ENCODE data around the gene UQCC2.

The UQCC2 gene

GRCh38 chr6:33725891-33726673 is 14.6 kb upstream of the UQCC2 start:
- DNase-seq (ENCODE audit: low spot score), result no peak
- FAIRE-seq, result no peak

DNA sequence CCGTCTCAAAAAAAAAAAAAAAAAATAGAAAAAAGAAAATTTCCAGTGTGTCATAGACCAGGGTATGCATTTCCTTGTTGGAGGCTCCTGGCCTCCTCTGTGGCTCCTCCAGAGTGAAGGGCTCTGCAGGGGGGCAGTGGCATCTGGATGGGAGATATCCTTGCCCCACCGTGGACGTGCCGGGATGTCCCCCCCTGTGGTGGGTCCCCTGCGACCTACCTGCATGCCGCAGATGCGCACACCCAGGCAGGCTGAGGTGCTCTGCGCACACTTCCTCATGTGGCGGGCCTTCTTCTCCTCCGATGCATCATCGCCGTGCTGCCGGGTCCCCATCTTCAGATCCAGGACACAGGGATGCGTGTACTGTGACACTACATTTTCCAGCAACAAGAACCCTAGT is 13.7 kb upstream of the UQCC2 start:
- no peak for DNase-seq (ENCODE audit: low spot score)
- FAIRE-seq, result no peak

DNA sequence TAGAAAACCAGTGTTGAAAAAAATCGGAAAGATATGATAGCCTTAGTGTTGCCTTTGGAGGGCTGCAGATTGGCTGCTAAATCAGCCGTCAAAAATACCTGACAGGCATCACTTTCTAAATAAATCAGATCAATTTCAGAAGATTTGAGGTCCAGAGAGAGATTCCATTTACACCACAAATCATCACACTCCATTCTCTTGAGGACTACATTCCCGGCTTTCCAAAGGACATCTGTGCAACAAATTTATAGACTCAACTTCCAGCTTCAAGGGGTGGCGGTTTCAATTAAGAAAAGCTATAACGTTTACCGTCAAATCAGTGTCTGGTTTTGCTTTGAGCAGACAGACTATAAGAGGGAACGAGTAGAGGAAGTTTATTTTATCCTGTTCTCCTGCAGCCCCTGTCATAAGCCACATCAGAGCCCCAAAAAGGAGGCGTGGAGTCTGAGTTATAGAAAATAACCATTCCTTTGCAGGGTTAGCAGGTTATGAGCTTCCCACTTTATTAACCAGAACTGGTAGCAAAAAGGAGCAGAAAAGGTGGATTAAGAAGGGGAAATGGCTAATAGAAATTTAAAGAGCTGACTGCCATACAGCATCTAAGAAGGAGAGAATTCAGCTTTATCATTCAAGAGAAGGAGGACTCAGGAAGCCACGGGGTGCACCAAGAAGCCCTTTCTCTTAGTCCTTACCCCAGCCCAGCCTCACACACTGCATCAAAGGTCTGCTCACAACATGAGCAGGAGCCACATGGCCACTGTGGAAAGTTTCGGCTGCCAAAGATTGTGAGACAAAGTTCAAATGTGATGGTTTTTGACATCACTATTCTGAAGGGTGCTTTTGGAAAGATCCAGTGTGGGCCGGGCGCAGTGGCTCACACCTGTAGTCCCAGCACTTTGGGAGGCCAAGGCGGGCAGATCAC is 12.9 kb upstream of the UQCC2 start:
- FAIRE-seq (no peak), DNase-seq (ENCODE audit: low spot score) (no peak)

- FAIRE-seq, result no peak
- DNase-seq (ENCODE audit: low spot score), result no peak
These were observed 12.0 kb upstream of the UQCC2 start for GRCh38 chr6:33723371-33724085.

DNA sequence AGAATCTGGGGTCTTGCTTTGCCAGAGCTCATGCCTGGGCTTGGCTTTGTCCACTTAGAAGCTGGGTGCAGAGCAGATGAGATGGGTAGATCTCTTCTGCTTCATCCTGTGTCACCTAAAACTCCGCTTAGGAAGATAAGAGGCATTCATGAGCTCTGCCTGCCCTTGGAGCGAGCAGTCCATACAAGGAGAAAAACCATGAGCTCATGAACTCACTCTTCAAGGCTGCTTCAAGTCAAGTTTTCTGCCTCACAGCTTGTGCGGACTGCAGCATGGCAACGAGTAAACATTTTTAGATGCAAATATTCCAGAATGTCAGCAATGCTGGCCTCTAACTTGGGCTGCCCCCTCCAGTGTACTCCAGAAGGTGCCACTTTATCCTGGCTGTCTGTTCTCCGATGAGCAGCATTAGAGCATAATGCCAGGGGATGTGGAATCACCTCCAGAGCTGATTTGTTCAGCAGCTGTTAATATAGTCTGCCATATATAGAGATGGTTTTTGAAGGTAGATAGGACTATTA is 10.7 kb upstream of the UQCC2 start:
- DNase-seq (ENCODE audit: low spot score) (no peak), FAIRE-seq (no peak)

GRCh38 chr6:33721508-33721907 is 10.0 kb upstream of the UQCC2 start:
- DNase-seq (ENCODE audit: low spot score) (no peak), FAIRE-seq (no peak)

DNA sequence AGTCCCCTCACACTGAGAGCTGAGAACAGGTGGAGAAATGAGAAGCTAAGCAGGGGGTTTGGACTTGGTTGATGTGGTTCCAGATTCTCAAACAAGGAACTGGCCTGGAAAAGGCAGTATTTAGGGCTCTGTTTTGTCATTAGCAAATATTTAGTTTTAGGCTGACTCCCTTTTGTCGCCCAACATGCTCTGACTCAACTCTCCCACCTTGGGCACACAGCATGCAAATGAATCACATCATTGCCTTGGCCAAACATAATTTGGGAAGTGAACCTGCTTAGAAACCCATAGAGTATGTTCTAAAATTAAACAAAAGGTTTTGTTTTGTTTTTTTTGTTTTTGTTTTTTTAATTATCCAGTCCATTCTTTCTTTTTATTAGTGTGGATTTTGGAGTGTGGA is 9.5 kb upstream of the UQCC2 start:
- DNase-seq (ENCODE audit: low spot score) (no peak), FAIRE-seq (no peak)

DNA sequence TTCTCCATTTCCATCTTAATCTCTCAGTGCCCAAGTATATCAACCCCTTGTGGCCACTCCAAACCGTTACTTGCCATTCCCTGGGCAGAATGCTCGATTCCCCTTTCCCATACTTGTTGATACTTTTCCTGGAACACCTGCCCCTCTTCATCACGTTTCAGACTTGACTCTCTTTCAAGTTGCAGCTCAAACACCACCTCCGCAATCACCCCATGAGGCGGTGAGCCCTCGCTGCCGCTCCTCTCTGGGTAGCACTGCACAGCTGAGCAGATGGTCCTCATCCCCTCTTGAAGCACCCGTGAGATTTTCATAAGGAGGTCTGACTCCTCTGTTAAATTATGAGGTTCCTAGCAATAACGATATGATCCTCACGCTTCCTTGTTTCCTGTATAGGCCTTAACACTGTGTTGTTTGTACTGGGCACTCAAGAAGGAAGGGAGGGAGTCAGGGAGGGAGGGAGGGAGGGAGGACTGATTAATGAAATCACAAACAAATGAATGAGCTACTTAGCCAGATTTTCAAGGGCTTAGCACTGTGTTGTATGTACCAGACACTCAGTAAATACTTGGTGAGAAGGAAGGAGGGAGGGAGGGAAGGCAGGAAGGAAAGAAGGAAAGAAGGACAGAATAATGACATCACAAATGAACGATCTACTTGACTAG is 8.0 kb upstream of the UQCC2 start:
- FAIRE-seq, result no peak

GRCh38 chr6:33718713-33719112 is 7.2 kb upstream of the UQCC2 start:
- DNase-seq (ENCODE audit: low spot score), result no peak
- FAIRE-seq, result no peak

More for the DNA sequence above, 8.0 kb upstream of the UQCC2 start:
- DNase-seq (ENCODE audit: low spot score), result no peak

- FAIRE-seq (no peak), DNase-seq (ENCODE audit: low spot score) (no peak)
These were observed 6.5 kb upstream of the UQCC2 start for GRCh38 chr6:33717934-33718455.

DNA sequence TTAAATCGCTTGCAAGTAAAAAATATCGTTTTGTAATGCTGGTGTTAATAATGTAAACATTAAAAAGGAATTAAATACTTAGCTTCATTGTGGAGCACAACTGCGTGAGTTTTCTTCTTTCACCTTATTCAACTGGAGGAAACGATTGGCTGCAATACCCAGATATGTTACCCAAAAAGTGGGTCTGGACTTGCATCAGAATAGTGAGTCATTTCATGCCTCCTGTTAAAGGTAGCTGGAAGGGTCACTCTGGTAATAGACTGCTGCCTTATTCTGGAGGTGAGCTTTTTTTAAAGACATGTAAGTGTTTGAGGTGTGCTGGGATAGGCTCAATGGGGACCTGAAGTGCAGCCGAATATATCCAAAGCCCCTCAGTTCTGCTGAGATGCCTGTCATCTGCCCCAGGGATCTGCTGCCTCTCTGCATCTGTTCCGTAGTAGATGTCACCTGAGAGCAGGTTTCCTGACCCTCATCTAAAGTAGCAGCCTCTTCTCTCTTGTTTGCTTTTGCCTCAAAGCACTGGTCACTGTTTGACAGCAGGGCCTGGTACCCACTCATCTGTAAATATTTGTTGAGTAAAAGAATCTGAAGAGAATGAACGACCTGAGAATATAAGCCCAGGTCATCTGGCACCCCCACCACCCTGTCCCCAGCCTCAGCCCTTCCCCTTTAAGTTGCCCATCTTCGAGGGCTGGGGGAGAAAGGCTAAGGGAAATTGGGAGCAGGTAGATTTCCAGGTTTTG is 5.6 kb upstream of the UQCC2 start:
- DNase-seq (ENCODE audit: low spot score) (no peak), FAIRE-seq (no peak)

- FAIRE-seq, result no peak
- DNase-seq (ENCODE audit: low spot score), result no peak
These were observed 4.9 kb upstream of the UQCC2 start for GRCh38 chr6:33716379-33716778.

DNA sequence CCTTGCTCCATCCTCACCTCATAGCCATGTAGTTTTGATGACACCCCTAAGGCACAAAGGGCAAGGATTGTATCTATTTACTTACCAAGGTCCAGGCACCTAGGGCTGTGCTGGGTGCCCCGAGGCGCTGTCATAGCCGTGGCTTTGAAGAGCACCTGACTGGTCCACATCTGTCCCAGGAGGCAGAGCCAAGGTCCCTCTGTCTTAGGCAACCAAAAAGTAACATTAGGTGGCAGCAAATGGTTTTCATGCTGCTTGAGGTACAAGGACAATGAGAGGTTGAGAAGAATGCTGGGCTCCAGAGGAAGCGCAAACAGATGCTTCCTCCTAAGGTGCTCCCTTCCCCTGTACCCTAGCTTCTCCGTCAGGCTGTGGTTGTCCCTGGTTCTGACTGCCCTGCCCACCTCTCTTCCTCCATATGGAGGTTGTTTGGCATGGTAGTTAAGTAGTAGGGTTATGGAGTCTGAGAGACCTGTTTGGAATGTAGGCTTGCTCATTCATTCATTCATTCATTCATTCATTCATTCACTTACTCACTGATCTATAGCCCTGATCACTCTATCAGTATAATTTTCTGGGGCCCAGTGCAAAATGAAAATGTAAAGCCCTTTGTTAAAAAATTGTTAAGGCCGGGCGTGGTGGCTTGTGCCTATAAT is 3.0 kb upstream of the UQCC2 start:
- FAIRE-seq (no peak), DNase-seq (ENCODE audit: low spot score) (no peak)

GRCh38 chr6:33713786-33714185 is 2.3 kb upstream of the UQCC2 start:
- FAIRE-seq (no peak), DNase-seq (ENCODE audit: low spot score) (no peak)

GRCh38 chr6:33712914-33713313 is 1.4 kb upstream of the UQCC2 start:
- FAIRE-seq, result no peak
- DNase-seq (ENCODE audit: low spot score), result no peak

- FAIRE-seq (no peak), DNase-seq (ENCODE audit: low spot score) (no peak)
These were observed 991 bp downstream of the UQCC2 start for GRCh38 chr6:33710296-33711121.

- no peak for FAIRE-seq
- DNase-seq (ENCODE audit: low spot score), result no peak
These were observed 1.8 kb downstream of the UQCC2 start for GRCh38 chr6:33709605-33710295.

DNA sequence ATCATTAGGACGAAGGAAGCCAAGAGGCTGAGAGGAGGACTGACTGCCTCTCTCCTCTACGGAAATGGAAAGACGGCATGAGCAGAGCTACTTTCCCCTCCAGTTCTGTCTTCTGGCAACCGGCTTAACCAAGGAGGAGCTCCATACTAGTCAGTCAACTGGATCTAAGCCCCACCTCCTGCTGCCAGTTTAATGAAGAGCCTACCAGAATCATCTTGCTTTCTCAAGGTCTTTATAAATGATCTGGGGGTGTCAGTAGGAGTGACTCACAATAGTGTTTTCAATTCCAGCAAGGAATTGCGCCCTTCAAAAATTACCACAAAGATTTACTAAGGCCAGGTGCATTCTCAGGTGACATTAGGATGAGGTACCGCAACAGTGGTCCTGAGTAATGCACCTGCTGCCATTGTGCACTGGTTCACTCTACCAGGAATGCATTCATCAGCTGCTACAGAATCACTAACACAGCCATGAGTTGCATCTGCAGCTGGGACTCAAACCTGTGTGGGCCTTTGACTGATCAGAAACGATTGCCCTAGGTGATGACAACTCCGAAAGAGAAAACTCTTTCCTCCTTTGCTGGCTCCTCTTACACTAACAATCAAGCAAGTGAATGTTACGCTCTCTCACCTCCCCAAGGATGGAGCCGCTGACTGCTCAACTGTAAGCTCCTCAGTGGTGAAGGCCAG is 2.8 kb downstream of the UQCC2 start:
- DNase-seq (ENCODE audit: low spot score) (no peak), FAIRE-seq (no peak)

Data from RCC 7860 (cell line).